Posterior vena cava (tissue), 2 donors: ENCODE results near the gene ZNF438. TPM values are rescaled to one million over a fixed set of nuclear protein-coding genes. Genes with fewer than 3 reads are reported as not detected.
"Not testable (repeated sequence)": the region's sequence is repeated elsewhere in the genome, so short reads cannot be mapped to it uniquely, and the experiment has no call there.

Experiments used
- DNase-seq: peaks from one replicate; pipeline ENCODE4 v3.0.0-alpha.2; 2020; ENCODE audit warnings: low spot score
- intact Hi-C, 2 donors: fragments of 100-400 bp; cut with DNase I; formaldehyde crosslinking; loops; one replicate each; pipeline versions ENCODE4 v1.14.1 to v1.14.2; 2022 to 2023
- total RNA-seq, 2 donors: library from RNA; stranded (reverse); fragmentation: NEBNext Ultra II Directional; extraction: Animal tissue kit (Norgen Biotek cat#: 25700); gene quantifications; one replicate each; pipeline ENCODE4 v1.2.1, GENCODE V29; 2021
- donor health status: DM: yes; HTN: yes; CAD: no.
- donor health status: DM: yes; HTN: yes; CAD: no.

ZNF438 gene
- total RNA-seq, 2 donors from 2014 or later: 12.4 to 13.9 TPM

- DNase-seq: no peak
- intact Hi-C loops: no loop called here
Measured at GRCh38 chr10:30993155-30993554, 38.5 kb downstream of the ZNF438 start.

- DNase-seq: no peak
- intact Hi-C loops: no loop called here
Measured at GRCh38 chr10:30992681-30993080, 39.0 kb downstream of the ZNF438 start.

GRCh38 chr10:30991647-30992011, 40.0 kb downstream of the ZNF438 start:
- intact Hi-C loops: no loop called here
- DNase-seq: no peak

- no peak for DNase-seq
- intact Hi-C loops: no loop called here
Measured at GRCh38 chr10:30990971-30991646, 40.6 kb downstream of the ZNF438 start.

- intact Hi-C loops: no loop called here
- DNase-seq: no peak
Measured at GRCh38 chr10:30990351-30990750, 41.3 kb downstream of the ZNF438 start.

- intact Hi-C loops: no loop called here
- no peak for DNase-seq
Measured at GRCh38 chr10:30988831-30989435, 42.7 kb downstream of the ZNF438 start.

- intact Hi-C loops: no loop called here
- DNase-seq: no peak
Measured at GRCh38 chr10:30987463-30987862, 44.2 kb downstream of the ZNF438 start.

- DNase-seq: no peak
- intact Hi-C loops: no loop called here
Measured at GRCh38 chr10:30986053-30986555, 45.6 kb downstream of the ZNF438 start.

GRCh38 chr10:30985512-30985911, 46.2 kb downstream of the ZNF438 start:
- intact Hi-C loops: no loop called here
- no peak for DNase-seq

GRCh38 chr10:30984563-30985328, 46.9 kb downstream of the ZNF438 start:
- intact Hi-C loops: no loop called here
- no peak for DNase-seq

GRCh38 chr10:30983209-30983608, 48.5 kb downstream of the ZNF438 start:
- intact Hi-C loops, DNase-seq: not testable (repeated sequence)

- DNase-seq: no peak
- intact Hi-C loops: no loop called here
Measured at GRCh38 chr10:30980951-30981616, 50.6 kb downstream of the ZNF438 start.

- intact Hi-C loops: no loop called here
Measured at GRCh38 chr10:30979956-30980355, 51.7 kb downstream of the ZNF438 start.

GRCh38 chr10:30978843-30979242, 52.8 kb downstream of the ZNF438 start:
- DNase-seq: no peak
- intact Hi-C loops: no loop called here

More at GRCh38 chr10:30979956-30980355, 51.7 kb downstream of the ZNF438 start:
- no peak for DNase-seq

- DNase-seq: no peak
- intact Hi-C loops: no loop called here
Measured at GRCh38 chr10:30977385-30977784, 54.3 kb downstream of the ZNF438 start.

- intact Hi-C loops: no loop called here
- no peak for DNase-seq
Measured at GRCh38 chr10:30974773-30975415, 56.8 kb downstream of the ZNF438 start.

GRCh38 chr10:30974355-30974754, 57.3 kb downstream of the ZNF438 start:
- DNase-seq: no peak
- intact Hi-C loops: no loop called here

- no peak for DNase-seq
- intact Hi-C loops: no loop called here
Measured at GRCh38 chr10:30973737-30974136, 57.9 kb downstream of the ZNF438 start.

GRCh38 chr10:30970760-30971460, 60.8 kb downstream of the ZNF438 start:
- intact Hi-C loops: no loop called here
- no peak for DNase-seq
